HTR-8/SVneo (cell line): Measurements from ENCODE around the gene MAP3K21.

Experiments used
- DNase-seq: peaks from one replicate; pipeline ENCODE4 v3.0.0; 2011; ENCODE audit warnings: low spot score, mixed read lengths; ENCODE audit not compliant: insufficient read length
- FAIRE-seq: peaks from 2 replicates; lab custom pipeline; 2011; peaks lifted over from hg19 to GRCh38; lab: Jason Lieb, UNC

MAP3K21 gene

GRCh38 chr1:233381806-233382205 lies 54.3 kb downstream of the MAP3K21 start:
- FAIRE-seq (no peak), DNase-seq (no peak)

DNA sequence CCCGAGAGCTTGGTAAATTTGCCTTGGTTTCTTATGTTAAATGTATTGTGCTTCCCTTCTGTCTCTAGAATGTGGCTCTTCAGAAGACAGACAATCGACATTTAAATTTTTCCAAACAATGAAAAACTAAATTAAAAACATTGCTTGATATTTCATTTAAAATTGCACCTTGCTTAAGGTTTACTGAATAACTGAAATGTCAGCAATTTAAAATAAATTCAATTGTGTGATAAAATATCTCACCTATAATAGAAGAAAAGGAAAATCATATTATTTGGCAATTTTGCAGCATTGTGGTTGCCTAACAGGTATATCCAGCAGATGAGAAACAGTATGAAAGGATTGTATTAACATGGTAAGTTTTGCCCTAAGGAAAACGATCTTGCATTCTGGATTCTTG lies 56.5 kb downstream of the MAP3K21 start:
- no peak for DNase-seq
- no peak for FAIRE-seq

- FAIRE-seq (no peak), DNase-seq (no peak)
These were observed 58.8 kb downstream of the MAP3K21 start for GRCh38 chr1:233386336-233386735.

DNA sequence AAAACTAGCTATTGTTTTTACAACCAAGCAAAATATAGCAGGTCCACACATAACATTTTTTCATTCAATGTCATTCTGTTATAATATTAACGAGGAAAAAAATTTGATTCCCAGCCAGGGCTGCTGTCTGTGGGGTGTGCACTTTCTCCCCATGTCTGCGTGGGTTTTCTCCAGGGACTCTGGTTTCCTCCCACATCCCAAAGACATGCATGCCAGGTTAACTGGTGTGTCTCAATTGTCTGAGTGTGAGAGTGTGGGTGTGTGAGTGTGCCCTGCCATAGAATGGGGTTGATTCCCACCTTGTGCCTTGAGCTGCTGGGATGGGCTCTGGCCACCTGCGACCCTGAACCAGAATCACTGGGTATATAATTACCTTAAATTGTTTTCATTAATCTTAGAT lies 60.1 kb downstream of the MAP3K21 start:
- no peak for FAIRE-seq
- no peak for DNase-seq

DNA sequence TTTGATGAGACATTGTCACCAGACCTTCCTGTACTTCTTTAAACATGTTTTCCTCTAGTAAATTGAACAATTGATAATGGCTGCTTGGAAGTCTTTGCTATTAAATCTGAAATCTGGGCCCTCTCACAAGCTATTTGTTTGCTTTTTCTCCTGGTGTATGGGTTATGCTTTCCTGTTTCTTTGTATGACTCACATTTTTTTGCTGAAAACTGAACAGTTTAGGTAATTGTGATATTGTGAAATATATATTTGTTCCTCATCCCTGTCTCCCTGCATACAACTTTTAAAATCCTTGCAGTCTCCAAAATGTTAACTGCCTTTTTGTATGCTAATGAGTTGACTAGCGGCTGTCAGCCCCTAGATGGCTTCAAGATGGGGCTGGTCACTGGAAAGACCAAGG lies 61.6 kb downstream of the MAP3K21 start:
- DNase-seq (no peak), FAIRE-seq (no peak)

- no peak for FAIRE-seq
- DNase-seq = no peak
These were observed 62.4 kb downstream of the MAP3K21 start for GRCh38 chr1:233389893-233390292.

DNA sequence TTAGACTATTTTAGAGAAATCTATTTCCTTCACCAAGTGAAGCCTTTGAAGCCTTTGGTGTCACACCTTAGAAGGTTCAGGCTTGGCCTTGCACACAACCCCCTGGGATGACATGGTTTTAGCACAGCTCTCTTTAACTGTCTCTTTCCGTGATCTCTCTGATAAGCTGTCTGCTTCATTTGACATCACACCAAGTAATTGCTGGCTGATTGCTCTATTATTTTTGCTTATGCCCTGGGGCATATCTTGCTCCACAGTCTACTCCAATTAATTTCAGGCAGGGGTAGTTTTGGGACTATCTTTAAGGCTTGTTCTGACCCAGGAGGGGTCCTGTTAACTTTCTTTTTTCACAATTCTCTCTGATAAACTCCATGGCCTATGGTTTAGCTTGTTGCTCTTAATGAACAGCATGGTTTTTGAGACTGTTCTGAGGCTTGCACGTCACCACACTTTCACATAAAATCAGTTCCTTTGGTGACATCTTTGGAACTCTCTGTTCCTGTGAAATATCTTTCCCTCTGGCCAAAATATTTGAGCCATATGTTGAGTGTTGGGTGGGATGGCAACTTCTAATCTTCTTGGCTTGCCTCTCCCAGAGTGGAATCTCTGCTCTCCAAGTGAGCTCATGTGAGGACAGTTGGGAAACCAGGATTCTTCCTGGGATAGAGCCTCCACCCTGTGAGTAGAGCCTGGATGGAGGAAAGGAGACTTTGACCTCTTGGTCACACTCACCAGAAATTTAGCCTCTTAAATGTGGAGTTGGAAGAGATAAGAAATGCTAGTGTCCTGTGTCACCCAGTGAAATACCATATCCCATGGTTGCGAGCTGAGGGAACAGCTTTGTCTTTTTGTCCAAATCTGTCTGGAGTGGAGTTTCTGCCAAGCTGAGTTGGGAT lies 63.6 kb downstream of the MAP3K21 start:
- peak; percentile 36 for FAIRE-seq
- no peak for DNase-seq

DNA sequence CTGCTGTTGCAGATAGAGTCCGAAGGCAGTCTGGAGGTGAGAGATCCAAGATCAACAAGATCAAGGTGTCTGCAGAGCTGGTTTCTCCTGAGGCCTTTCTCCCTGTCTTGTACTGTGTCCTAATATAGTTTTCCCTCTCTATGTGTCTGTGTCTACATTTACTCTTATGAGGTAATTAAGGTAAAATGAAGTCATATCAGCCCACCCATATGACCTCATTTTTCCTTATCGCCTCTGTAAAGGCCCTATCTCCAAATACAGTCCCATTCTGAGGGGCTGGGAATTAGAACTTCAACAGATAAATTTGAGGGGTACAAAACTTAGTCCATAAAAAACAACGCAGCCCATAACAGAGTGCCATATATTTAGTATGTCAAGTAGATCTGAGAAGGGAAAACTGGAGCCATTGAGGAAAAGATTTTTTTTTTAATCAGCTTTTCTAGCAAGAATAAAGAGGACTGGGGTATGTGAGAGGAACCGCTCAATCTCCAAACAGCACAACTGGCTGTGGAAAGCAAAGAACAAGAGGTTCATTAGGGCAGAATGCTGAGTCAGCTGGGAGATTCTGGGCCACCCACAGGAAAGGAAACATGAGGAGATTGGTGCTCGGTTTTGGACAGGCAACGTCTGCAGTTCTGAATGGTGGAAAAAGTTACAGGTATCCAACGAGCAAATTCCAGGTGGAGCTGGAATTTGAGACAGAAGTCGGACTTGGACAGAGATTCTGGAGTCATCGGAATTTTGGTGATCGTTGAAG lies 65.7 kb downstream of the MAP3K21 start:
- FAIRE-seq (no peak), DNase-seq (no peak)

DNA sequence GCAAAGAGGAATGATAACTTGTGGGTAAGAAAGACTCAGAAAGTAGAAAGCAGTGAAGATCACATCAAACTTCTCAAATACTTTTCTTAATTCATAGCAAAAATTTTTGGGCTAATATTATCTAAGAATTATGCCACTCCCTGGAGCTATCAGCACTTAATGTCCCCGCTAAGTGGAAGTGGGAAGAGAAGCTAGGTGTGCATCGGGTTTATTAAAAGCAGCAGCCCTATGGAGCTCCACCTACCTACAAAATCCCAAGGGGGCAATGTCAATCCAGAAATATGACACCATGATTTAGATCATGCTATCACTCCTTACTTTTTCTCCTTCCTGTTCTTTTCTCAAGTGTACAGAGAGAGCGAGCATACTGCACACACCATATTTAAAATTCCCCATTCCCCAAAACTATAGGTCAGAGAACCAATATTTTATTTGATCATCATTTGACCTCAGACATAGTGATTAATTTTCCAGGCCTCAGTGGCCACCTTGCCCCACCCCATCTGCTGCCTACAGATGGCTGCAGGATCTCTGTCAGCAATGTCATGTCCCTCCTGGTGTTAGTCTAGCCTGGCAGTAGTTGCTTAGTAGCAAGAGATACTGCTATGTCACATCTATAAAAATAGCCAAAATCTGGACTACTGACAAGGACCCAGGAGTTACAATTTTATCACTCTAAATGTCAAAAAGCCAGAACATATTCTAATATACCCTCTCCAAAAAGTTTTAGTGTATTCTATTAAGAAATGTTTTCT lies 66.6 kb downstream of the MAP3K21 start:
- DNase-seq (no peak), FAIRE-seq (no peak)

DNA sequence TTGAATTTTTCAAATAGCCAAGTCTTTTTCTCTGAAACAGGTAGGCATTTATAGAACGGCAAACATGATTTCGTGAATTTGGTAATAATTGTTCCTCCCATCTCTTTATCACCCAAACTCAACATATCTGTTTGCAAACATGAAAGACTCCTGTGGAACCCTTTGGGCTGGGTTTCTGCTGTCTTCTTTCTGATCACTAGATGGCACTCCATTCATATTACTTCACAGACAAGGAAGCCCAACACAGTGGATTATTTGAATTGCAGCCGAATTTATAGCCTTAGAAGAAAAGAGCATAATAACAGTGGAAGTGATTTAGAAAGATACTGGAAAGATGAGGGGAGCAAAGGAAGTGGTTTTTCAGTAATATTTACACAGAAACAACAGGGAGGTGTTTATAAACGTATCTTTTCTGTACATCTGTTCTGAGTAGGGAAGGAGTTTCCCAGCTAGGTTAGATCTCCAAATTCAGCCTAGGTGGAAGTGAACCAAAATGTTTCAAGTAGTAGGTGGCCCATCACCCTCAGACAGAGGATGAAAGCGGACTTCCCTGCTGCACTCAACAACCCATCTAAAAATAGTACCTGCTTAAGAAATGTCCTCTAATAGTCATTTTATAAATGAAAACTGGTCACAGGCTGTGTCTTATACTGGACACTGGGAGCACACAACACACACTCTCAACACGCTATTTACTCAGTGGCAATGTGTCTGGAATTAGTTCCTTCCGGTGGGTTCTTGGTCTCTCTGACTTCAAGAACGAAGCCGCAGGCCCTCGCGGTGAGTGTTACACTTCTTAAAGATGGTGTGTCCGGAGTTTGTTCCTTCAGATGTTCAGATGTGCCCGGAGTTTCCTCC lies 67.6 kb downstream of the MAP3K21 start:
- DNase-seq (peak; percentile 52), FAIRE-seq (no peak)

- no peak for FAIRE-seq
These were observed 68.5 kb downstream of the MAP3K21 start for GRCh38 chr1:233395863-233396646.

DNA sequence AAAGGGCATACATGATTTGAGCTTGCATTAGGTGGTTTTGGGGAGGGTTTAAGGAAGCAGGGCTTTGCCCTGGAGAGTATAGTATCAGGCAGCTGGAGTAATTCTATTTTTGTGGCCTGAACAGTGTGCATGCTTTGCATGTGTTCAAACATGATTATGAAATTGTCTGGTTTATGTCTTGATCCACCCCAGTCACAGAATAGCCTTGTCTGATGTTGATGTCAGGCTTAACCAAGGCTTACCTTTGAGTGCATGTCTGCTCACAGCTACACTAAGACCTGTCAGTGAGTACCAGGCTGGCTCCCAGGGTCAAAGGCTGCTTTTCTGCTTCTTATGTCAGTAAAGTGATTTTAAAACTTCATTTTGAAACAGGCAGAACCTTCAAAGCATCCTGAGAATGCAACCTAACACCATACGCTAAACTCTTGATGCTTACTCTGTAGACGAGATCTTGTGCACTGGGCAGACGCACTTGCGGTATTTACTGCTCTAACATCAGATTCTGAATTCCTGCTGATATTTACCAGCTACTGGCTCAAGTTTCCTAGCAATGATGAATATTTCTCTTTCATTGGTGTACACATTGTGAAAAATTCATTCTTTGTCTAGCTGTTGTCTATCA lies 78.9 kb downstream of the MAP3K21 start:
- FAIRE-seq (no peak), DNase-seq (no peak)

More at GRCh38 chr1:233395863-233396646, 68.5 kb downstream of the MAP3K21 start:
- DNase-seq = no peak

DNA sequence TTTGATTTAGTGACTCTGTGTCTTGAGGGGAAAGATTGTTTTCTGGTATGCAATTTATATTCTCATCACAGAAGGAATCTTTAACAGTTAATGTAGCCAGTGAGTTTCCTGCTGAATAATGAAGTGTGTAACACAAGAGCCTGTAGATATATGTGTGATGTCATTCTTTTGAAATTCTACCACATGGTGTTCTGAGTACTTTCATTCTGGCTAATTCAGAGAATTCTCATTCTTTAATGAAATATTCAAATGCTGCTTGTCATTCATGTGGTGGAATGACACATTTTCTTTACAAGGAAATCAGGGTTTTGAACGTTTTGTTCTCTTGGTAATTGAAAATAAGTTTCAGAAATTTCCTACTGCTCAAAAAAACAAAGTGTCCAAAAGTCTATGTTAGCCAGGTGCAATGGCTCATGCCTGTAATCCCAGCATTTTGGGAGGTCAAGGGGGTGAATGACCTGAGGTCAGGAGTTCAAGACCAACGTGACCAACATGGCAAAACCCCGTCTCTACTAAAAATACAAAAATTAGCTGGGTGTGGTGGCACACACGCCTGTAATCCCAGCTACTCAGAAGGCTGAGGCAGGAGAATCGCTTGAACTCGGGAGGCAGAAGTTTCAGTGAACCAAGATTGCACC lies 79.6 kb downstream of the MAP3K21 start:
- DNase-seq (no peak), FAIRE-seq (no peak)

DNA sequence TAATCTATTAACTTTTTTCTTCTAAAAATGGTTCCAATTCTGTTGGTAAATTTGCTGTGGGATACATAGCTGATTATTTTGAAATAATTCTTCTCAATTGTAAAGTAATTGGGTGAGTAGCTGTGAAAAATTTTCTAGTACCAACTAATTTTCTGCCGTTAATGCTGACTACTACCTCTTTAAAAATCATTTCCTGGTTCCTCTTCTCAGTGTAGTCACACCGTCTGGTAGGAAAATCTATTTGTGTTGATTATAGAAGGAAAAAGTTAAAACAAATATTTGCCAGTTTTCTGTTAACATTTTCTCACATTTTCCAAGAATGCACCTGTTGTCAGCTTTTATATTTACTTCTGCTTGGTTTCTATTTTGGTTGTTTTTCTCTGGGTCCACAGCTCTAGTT lies 82.0 kb downstream of the MAP3K21 start:
- FAIRE-seq = no peak
- DNase-seq = no peak

GRCh38 chr1:233410906-233411305 lies 83.4 kb downstream of the MAP3K21 start:
- FAIRE-seq (no peak), DNase-seq (no peak)

GRCh38 chr1:233412812-233413211 lies 85.3 kb downstream of the MAP3K21 start:
- FAIRE-seq = no peak
- no peak for DNase-seq

DNA sequence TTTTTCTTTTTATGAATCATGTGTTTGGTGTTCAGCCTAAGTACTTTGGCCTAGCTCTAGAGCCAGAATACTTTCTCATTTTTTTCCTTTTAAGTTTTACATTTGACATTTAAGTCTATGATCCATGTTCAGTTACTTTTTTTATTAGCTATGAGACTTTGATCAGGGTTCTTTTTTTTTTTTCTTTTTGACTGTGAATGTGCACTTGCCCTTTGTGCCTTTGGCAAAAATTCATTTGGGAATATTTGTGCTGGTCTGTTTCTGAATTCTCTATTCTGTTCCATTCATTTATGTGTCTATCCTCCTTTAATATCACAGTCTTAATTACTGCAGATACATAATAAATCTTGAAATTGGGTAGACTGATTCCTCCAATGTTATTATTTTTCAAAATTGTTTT lies 93.8 kb downstream of the MAP3K21 start:
- DNase-seq (no peak), FAIRE-seq (no peak)

GRCh38 chr1:233424779-233425178 lies 97.3 kb downstream of the MAP3K21 start:
- DNase-seq (no peak), FAIRE-seq (no peak)
